K562 (cell line): ENCODE data around the gene DOCK1.

Experiments used
- L3MBTL2 ChIP-seq: fragments of 450-650 bp; IDR thresholded peaks from 2 replicates; pipeline ENCODE4 v1.6.1; 2016; ENCODE audit warnings: mild to moderate bottlenecking, moderate library complexity
- POLR2A ChIP-seq: fragments of 450-650 bp; conservative IDR thresholded peaks from 2 replicates; pipeline ENCODE4 v1.6.1; 2016
- RAD21 ChIP-seq, 2 experiments: fragments of 250-450 bp in 1 of 2; fragments of 450-650 bp in 1 of 2; sonication (Bioruptor Pico) in 1 of 2; formaldehyde crosslinking in 1 of 2; IDR thresholded peaks in 1 of 2; conservative IDR thresholded peaks in 1 of 2; 2 replicates each; pipeline versions ENCODE4 v1.4.0 to v1.8.0; 2020 to 2022; ENCODE audit warnings: mild to moderate bottlenecking in 2 of 2, moderate library complexity in 1 of 2
- TRIM24 ChIP-seq, 2 experiments: fragments of 450-650 bp; IDR thresholded peaks; 2 replicates each; pipeline ENCODE4 v1.6.1; 2016
- ZKSCAN1 ChIP-seq: fragments of 150-350 bp; IDR thresholded peaks from 2 replicates; pipeline ENCODE4 v1.6.1; 2016; ENCODE audit warnings: low read depth, low read length
- TF ChIP-seq, protein P1 (sequence below): sonication (generic); formaldehyde crosslinking; IDR thresholded peaks from 2 replicates; pipeline ENCODE4 v1.5.0; 2020; ENCODE audit warnings: missing genetic modification reagents
- TF ChIP-seq, protein P2 (sequence below): IDR thresholded peaks from 3 replicates; pipeline ENCODE4 v1.6.1; 2011; ENCODE audit warnings: borderline replicate concordance, mild to moderate bottlenecking, moderate library complexity; ENCODE audit not compliant: insufficient read length; ENCODE audit errors: extremely low read depth
- TF ChIP-seq, protein P3 (sequence below): fragments of 450-650 bp; IDR thresholded peaks from 2 replicates; pipeline ENCODE4 v1.6.1; 2017; ENCODE audit warnings: mild to moderate bottlenecking, moderate library complexity

DNA sequence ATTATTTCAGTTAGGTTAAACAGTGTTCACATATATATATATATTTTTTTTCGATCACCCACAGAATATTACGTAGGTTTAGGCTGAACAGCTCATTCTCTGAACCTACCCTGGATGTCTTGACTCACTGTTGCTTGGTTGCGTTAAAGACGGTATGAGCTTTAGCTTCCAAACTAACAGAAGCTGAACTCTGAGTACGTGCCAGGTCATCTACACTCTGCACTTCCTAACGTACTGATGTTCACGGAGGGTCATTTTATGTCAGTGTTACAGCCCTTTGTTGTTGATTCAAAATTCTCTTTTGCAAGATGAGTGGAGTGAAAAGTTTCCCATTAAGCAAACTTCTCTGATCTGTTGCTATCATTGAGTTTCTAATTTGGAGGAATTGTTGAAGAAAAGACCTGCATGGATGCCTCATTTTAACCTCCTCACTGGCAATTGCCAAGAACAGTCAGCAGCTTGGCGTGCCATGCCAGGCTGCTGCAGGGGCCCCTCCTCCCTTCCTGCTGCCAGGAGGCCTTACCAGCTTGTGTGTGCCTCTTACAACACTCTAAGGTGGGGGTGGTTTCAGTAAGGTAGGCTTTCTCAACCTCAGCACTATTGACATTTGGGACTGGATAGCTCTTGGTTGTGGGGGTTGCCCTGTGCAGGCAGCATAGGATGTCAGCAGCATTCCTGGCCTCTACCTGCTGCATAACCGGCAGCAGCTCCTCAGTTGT is 246.9 kb downstream of the DOCK1 start:
- no peak for TF ChIP-seq RAD21 (CRISPR knock-in tag; conservative IDR thresholded peaks at IDR 0.05 in 1 of 2, IDR thresholded peaks at IDR 0.05 in 1 of 2)
- TF ChIP-seq ZKSCAN1 = no peak
- TF ChIP-seq, protein P1, sequence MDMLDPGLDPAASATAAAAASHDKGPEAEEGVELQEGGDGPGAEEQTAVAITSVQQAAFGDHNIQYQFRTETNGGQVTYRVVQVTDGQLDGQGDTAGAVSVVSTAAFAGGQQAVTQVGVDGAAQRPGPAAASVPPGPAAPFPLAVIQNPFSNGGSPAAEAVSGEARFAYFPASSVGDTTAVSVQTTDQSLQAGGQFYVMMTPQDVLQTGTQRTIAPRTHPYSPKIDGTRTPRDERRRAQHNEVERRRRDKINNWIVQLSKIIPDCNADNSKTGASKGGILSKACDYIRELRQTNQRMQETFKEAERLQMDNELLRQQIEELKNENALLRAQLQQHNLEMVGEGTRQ (CRISPR knock-in tag) = no peak
- TF ChIP-seq TRIM24 (IDR thresholded peaks at IDR 0.05) = no peak
- no peak for TF ChIP-seq L3MBTL2
- TF ChIP-seq, protein P2, sequence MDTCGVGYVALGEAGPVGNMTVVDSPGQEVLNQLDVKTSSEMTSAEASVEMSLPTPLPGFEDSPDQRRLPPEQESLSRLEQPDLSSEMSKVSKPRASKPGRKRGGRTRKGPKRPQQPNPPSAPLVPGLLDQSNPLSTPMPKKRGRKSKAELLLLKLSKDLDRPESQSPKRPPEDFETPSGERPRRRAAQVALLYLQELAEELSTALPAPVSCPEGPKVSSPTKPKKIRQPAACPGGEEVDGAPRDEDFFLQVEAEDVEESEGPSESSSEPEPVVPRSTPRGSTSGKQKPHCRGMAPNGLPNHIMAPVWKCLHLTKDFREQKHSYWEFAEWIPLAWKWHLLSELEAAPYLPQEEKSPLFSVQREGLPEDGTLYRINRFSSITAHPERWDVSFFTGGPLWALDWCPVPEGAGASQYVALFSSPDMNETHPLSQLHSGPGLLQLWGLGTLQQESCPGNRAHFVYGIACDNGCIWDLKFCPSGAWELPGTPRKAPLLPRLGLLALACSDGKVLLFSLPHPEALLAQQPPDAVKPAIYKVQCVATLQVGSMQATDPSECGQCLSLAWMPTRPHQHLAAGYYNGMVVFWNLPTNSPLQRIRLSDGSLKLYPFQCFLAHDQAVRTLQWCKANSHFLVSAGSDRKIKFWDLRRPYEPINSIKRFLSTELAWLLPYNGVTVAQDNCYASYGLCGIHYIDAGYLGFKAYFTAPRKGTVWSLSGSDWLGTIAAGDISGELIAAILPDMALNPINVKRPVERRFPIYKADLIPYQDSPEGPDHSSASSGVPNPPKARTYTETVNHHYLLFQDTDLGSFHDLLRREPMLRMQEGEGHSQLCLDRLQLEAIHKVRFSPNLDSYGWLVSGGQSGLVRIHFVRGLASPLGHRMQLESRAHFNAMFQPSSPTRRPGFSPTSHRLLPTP = no peak
- TF ChIP-seq, protein P3, sequence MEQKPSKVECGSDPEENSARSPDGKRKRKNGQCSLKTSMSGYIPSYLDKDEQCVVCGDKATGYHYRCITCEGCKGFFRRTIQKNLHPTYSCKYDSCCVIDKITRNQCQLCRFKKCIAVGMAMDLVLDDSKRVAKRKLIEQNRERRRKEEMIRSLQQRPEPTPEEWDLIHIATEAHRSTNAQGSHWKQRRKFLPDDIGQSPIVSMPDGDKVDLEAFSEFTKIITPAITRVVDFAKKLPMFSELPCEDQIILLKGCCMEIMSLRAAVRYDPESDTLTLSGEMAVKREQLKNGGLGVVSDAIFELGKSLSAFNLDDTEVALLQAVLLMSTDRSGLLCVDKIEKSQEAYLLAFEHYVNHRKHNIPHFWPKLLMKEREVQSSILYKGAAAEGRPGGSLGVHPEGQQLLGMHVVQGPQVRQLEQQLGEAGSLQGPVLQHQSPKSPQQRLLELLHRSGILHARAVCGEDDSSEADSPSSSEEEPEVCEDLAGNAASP = no peak
- no peak for TF ChIP-seq POLR2A
